Smooth muscle cell (in vitro differentiated cells): Measurements from ENCODE around the gene TGFB3. TPM values are rescaled to one million over a fixed set of nuclear protein-coding genes. Genes with fewer than 3 reads are reported as not detected.

Experiments used
- DNase-seq: peaks from one replicate; lab custom pipeline; 2025; ENCODE audit not compliant: unreplicated experiment; lab: John Stamatoyannopoulos, UW
- H2AFZ ChIP-seq: fragments of 200-600 bp; sonication (generic); 2 replicates; pipeline ENCODE4 v1.6.0; 2016; ENCODE audit warnings: antibody characterized with exemption, low read depth, mild to moderate bottlenecking
- H3F3A ChIP-seq: fragments of 200-600 bp; sonication (generic); 2 replicates; pipeline ENCODE4 v1.6.0; 2017; ENCODE audit warnings: antibody characterized with exemption, low read depth
- H3K27ac ChIP-seq: fragments of 200-600 bp; sonication (generic); 2 replicates; pipeline ENCODE4 v1.5.1; 2016; ENCODE audit warnings: low read depth, mild to moderate bottlenecking
- H3K27me3 ChIP-seq: fragments of 200-600 bp; sonication (generic); 2 replicates; pipeline ENCODE4 v1.6.1; 2016; ENCODE audit warnings: low read depth, mild to moderate bottlenecking
- H3K36me3 ChIP-seq: fragments of 200-600 bp; sonication (generic); 2 replicates; pipeline ENCODE4 v1.5.1; 2016; ENCODE audit warnings: low read depth
- H3K4me1 ChIP-seq: fragments of 200-600 bp; sonication (generic); 2 replicates; pipeline ENCODE4 v1.5.1; 2016; ENCODE audit warnings: low read depth
- H3K4me2 ChIP-seq: fragments of 200-600 bp; sonication (generic); 2 replicates; pipeline ENCODE4 v1.6.0; 2016; ENCODE audit warnings: mild to moderate bottlenecking
- H3K4me3 ChIP-seq: fragments of 200-600 bp; sonication (generic); 2 replicates; pipeline ENCODE4 v1.5.1; 2016; ENCODE audit warnings: mild to moderate bottlenecking
- H3K79me2 ChIP-seq: fragments of 200-600 bp; sonication (generic); 2 replicates; pipeline ENCODE4 v1.6.0; 2016; ENCODE audit warnings: low read depth, mild to moderate bottlenecking
- H3K9ac ChIP-seq: fragments of 200-600 bp; sonication (generic); 2 replicates; pipeline ENCODE4 v1.6.0; 2016; ENCODE audit warnings: low read depth
- H3K9me3 ChIP-seq: fragments of 200-600 bp; sonication (generic); replicated peaks from 2 replicates; pipeline ENCODE4 v1.5.1; 2016; ENCODE audit warnings: low read depth
- H4K20me1 ChIP-seq: fragments of 200-600 bp; sonication (generic); 2 replicates; pipeline ENCODE4 v1.6.0; 2016; ENCODE audit warnings: low read depth
- CTCF ChIP-seq: fragments of 200-600 bp; sonication (generic); IDR thresholded peaks from 2 replicates; pipeline ENCODE4 v1.5.1; 2017; ENCODE audit warnings: borderline replicate concordance, mild to moderate bottlenecking, antibody characterized with exemption; ENCODE audit not compliant: insufficient read depth, poor library complexity, severe bottlenecking
- WGBS: methylation state at CpG from one replicate; pipeline ENCODE4 v1.1.7; 2016; ENCODE audit warnings: low lambda C conversion rate; 5-methylcytosine and 5-hydroxymethylcytosine counted together
- polyA plus RNA-seq: library from polyadenylated mRNA; unstranded; fragments of >200 nt; fragmentation: Nextera tagmentation; extraction: Ambion mirVana; gene quantifications from 2 replicates; pipeline ENCODE4 v1.2.1, GENCODE V29; 2016
- total RNA-seq: library from RNA; depleted of rRNA; stranded (reverse); fragments of >200 nt; gene quantifications from 2 replicates; pipeline ENCODE4 v1.2.3, GENCODE V29; 2014

Gene TGFB3
- total and polyA plus RNA-seq, 2 experiments from 2014 or later, result 63.4 to 103 TPM

- no peak for DNase-seq
- H3K27me3 ChIP-seq, result no peaks in the 10 kb centered on the region
- H3K9me3 ChIP-seq, result no peaks in the 10 kb centered on the region
- TF ChIP-seq CTCF, result no peak
- H3K36me3 ChIP-seq, result peaks cover 13% of the 10 kb centered on the region
- H3K4me1 ChIP-seq, result no peaks in the 10 kb centered on the region
- H3K27ac ChIP-seq, result no peak overlapping the region
- H4K20me1 ChIP-seq, result peaks cover 32% of the 10 kb centered on the region
- H3K4me2 ChIP-seq, result no peak overlapping the region
- no peak overlapping the region for H3K9ac ChIP-seq
- WGBS, result 54% methylated on average over 4 of the region's 4 CpGs
- no peaks in the 10 kb centered on the region for H3F3A ChIP-seq
- H3K4me3 ChIP-seq, result no peak overlapping the region
- H2AFZ ChIP-seq, result no peak overlapping the region
- peaks cover 3% of the 10 kb centered on the region for H3K79me2 ChIP-seq
These were observed 13.3 kb downstream of the TGFB3 start for GRCh38 chr14:75968456-75968855.

GRCh38 chr14:75967866-75968265, 13.9 kb downstream of the TGFB3 start:
- Histone ChIP-seq H3K27me3 (no peaks in the 10 kb centered on the region), H3K36me3 (peaks cover 14% of the 10 kb centered on the region), H3K4me3 (no peak overlapping the region), H3K79me2 (peaks cover 3% of the 10 kb centered on the region), H3K4me2 (no peak overlapping the region), H3K27ac (no peak overlapping the region), H4K20me1 (peaks cover 26% of the 10 kb centered on the region), H3K4me1 (no peaks in the 10 kb centered on the region), H3K9me3 (no peaks in the 10 kb centered on the region), H3K9ac (no peak overlapping the region), H3F3A (no peaks in the 10 kb centered on the region), H2AFZ (no peak overlapping the region)
- 100% methylated on average over 3 of the region's 3 CpGs for WGBS
- no peak for DNase-seq
- TF ChIP-seq CTCF, result no peak

- Histone ChIP-seq H3K27me3 (no peaks in the 10 kb centered on the region), H3K27ac (no peak overlapping the region), H3F3A (peaks cover under 1% of the 10 kb centered on the region), H3K4me3 (no peak overlapping the region), H3K4me1 (no peaks in the 10 kb centered on the region), H3K79me2 (no peaks in the 10 kb centered on the region), H2AFZ (no peak overlapping the region), H3K4me2 (no peak overlapping the region), H3K36me3 (peaks cover 24% of the 10 kb centered on the region), H3K9ac (no peak overlapping the region), H4K20me1 (no peaks in the 10 kb centered on the region), H3K9me3 (no peaks in the 10 kb centered on the region)
- TF ChIP-seq CTCF, result no peak
- DNase-seq, result no peak
- 91% methylated on average over 3 of the region's 3 CpGs for WGBS
These were observed 20.1 kb downstream of the TGFB3 start for GRCh38 chr14:75961662-75962061.

DNA sequence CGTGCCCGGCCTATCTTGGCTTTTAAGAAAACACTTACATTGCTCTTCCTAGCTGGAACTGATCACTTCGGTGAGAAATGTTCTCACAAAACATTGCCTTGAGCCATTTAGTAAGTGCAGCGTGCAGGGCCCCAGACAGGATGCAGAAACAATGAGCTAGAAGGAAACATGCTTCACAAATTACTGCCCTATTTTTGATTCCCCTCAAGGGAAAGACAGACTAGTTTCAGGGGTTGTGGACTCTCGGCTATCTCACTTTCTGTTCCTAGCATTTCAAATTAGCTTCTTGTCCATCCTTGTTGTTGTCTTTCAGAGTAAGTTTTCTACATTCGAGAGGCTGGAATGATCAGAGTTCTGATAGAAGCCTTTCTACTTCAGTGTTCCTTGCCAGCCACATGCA, 21.6 kb downstream of the TGFB3 start:
- TF ChIP-seq CTCF, result no peak
- DNase-seq, result no peak
- no peaks in the 10 kb centered on the region for H3K9me3 ChIP-seq
- H3K36me3 ChIP-seq, result peaks cover 15% of the 10 kb centered on the region
- H3K27ac ChIP-seq, result no peak overlapping the region
- no peaks in the 10 kb centered on the region for H3K4me1 ChIP-seq
- no peak overlapping the region for H3K4me2 ChIP-seq
- no peak overlapping the region for H2AFZ ChIP-seq
- H3K79me2 ChIP-seq, result no peaks in the 10 kb centered on the region
- H3K4me3 ChIP-seq, result no peak overlapping the region
- H3F3A ChIP-seq, result peaks cover 7% of the 10 kb centered on the region
- H3K9ac ChIP-seq, result no peak overlapping the region
- WGBS, result 82% methylated on average over 6 of the region's 6 CpGs
- H3K27me3 ChIP-seq, result no peaks in the 10 kb centered on the region
- no peaks in the 10 kb centered on the region for H4K20me1 ChIP-seq
